H9 (cell line): ENCODE data around the gene BPIFB6. TPM values are rescaled to one million over a fixed set of nuclear protein-coding genes. Genes with fewer than 3 reads are reported as not detected.

ENCODE experiments used
- DNase-seq: peaks from one replicate; pipeline ENCODE4 v3.0.0-alpha.2; 2017
- H2AFZ ChIP-seq: one replicate; pipeline ENCODE4 v1.6.1; 2013; ENCODE audit warnings: mild to moderate bottlenecking, low read length, control low read depth, moderate library complexity
- H2AK5ac ChIP-seq: 2 replicates; pipeline ENCODE4 v1.6.1; 2013; ENCODE audit warnings: low read length, control low read depth, mixed read lengths; ENCODE audit not compliant: insufficient read length
- H2BK120ac ChIP-seq: one replicate; pipeline ENCODE4 v1.6.1; 2013; ENCODE audit warnings: low read depth, mild to moderate bottlenecking, low read length, control low read depth, inconsistent platforms; ENCODE audit not compliant: poor library complexity, severe bottlenecking
- H2BK12ac ChIP-seq: 2 replicates; pipeline ENCODE4 v1.6.1; 2013; ENCODE audit warnings: low read length, control low read depth, mixed read lengths, low read depth; ENCODE audit not compliant: insufficient read length
- H2BK15ac ChIP-seq: 2 replicates; pipeline ENCODE4 v1.6.1; 2013; ENCODE audit warnings: low read depth, low read length, control low read depth
- H2BK20ac ChIP-seq: one replicate; pipeline ENCODE4 v1.6.1; 2013; ENCODE audit warnings: low read depth, mild to moderate bottlenecking, low read length, control low read depth, inconsistent platforms; ENCODE audit not compliant: poor library complexity, severe bottlenecking
- H2BK5ac ChIP-seq: 2 replicates; pipeline ENCODE4 v1.6.1; 2013; ENCODE audit warnings: low read length, control low read depth, mixed read lengths; ENCODE audit not compliant: insufficient read length
- H3K14ac ChIP-seq: 2 replicates; pipeline ENCODE4 v1.6.1; 2013; ENCODE audit warnings: low read length, control low read depth; ENCODE audit not compliant: insufficient read depth
- H3K18ac ChIP-seq: 2 replicates; pipeline ENCODE4 v1.6.1; 2013; ENCODE audit warnings: low read depth, mild to moderate bottlenecking, mixed read lengths, low read length, control low read depth; ENCODE audit not compliant: insufficient read length
- H3K23ac ChIP-seq: 2 replicates; pipeline ENCODE4 v1.6.1; 2013; ENCODE audit warnings: low read length, control low read depth, mixed read lengths, low read depth; ENCODE audit not compliant: insufficient read length
- H3K23me2 ChIP-seq: 2 replicates; pipeline ENCODE4 v1.6.1; 2013; ENCODE audit warnings: low read depth, mild to moderate bottlenecking, mixed read lengths, low read length, control low read depth; ENCODE audit not compliant: insufficient read length, poor library complexity, severe bottlenecking
- H3K27ac ChIP-seq: 2 replicates; pipeline ENCODE4 v1.5.1; 2013; ENCODE audit warnings: low read length, control low read depth, mixed read lengths, low read depth; ENCODE audit not compliant: insufficient read length
- H3K27me3 ChIP-seq: 2 replicates; pipeline ENCODE4 v1.6.1; 2013; ENCODE audit warnings: low read length, control low read depth, inconsistent platforms; ENCODE audit not compliant: insufficient read depth
- H3K4ac ChIP-seq: 2 replicates; pipeline ENCODE4 v1.6.1; 2013; ENCODE audit warnings: low read depth, mild to moderate bottlenecking, control low read depth, inconsistent platforms, low read length, moderate library complexity
- H3K4me1 ChIP-seq: 2 replicates; pipeline ENCODE4 v1.6.1; 2013; ENCODE audit warnings: low read length, control low read depth, inconsistent platforms; ENCODE audit not compliant: insufficient read depth
- H3K4me2 ChIP-seq: 2 replicates; pipeline ENCODE4 v1.6.1; 2013; ENCODE audit warnings: low read length, control low read depth, mixed read lengths; ENCODE audit not compliant: insufficient read length, insufficient read depth
- H3K56ac ChIP-seq: 2 replicates; pipeline ENCODE4 v1.6.1; 2013; ENCODE audit warnings: low read depth, mild to moderate bottlenecking, mixed read lengths, low read length, control low read depth; ENCODE audit not compliant: insufficient read length
- H3K79me1 ChIP-seq: 2 replicates; pipeline ENCODE4 v1.6.1; 2013; ENCODE audit warnings: low read depth, mild to moderate bottlenecking, moderate library complexity, low read length, control low read depth, inconsistent platforms; ENCODE audit not compliant: insufficient read depth, poor library complexity, severe bottlenecking
- H3K79me2 ChIP-seq: 2 replicates; pipeline ENCODE4 v1.6.1; 2013; ENCODE audit warnings: low read length, control low read depth, inconsistent platforms; ENCODE audit not compliant: insufficient read depth
- H3K9ac ChIP-seq: 2 replicates; pipeline ENCODE4 v1.6.1; 2013; ENCODE audit warnings: low read length, control low read depth, mixed read lengths; ENCODE audit not compliant: insufficient read length; ENCODE audit errors: extremely low read depth
- H3K9me3 ChIP-seq: one replicate; pipeline ENCODE4 v1.6.1; 2013; ENCODE audit warnings: low read depth, low read length, inconsistent platforms; ENCODE audit not compliant: control insufficient read depth
- H3T11ph ChIP-seq: one replicate; pipeline ENCODE4 v1.6.1; 2013; ENCODE audit warnings: mild to moderate bottlenecking, low read length, control low read depth, inconsistent platforms
- H4K20me1 ChIP-seq: one replicate; pipeline ENCODE4 v1.6.1; 2013; ENCODE audit not compliant: control insufficient read depth, insufficient read length, insufficient read depth
- H4K5ac ChIP-seq: 2 replicates; pipeline ENCODE4 v1.6.1; 2013; ENCODE audit warnings: low read depth, mild to moderate bottlenecking, mixed read lengths, low read length, control low read depth; ENCODE audit not compliant: insufficient read length
- H4K8ac ChIP-seq: replicated peaks from 2 replicates; pipeline ENCODE4 v1.6.1; 2013; ENCODE audit warnings: low read length, control low read depth, mixed read lengths, low read depth; ENCODE audit not compliant: insufficient read length
- H4K91ac ChIP-seq: 2 replicates; pipeline ENCODE4 v1.6.1; 2013; ENCODE audit warnings: low read depth, mild to moderate bottlenecking, moderate library complexity, mixed read lengths, low read length, control low read depth; ENCODE audit not compliant: insufficient read length
- H3K27ac Mint-ChIP-seq, 3 experiments: 2 replicates in 2 of 3; 3 replicates in 1 of 3; pipeline ENCODE4 v1.8.0; 2020 to 2021; ENCODE audit warnings: mixed read lengths in 3 of 3, mild to moderate bottlenecking in 1 of 3, moderate library complexity in 1 of 3
- H3K27me3 Mint-ChIP-seq: 2 replicates; pipeline ENCODE4 v1.8.0; 2021; ENCODE audit warnings: low read depth, mild to moderate bottlenecking, moderate library complexity, mixed read lengths
- H3K36me3 Mint-ChIP-seq, 3 experiments: 2 replicates in 2 of 3; 3 replicates in 1 of 3; pipeline ENCODE4 v1.8.0; 2020 to 2021; ENCODE audit warnings: low read depth in 3 of 3, mixed read lengths in 3 of 3; ENCODE audit not compliant: insufficient read depth in 1 of 3
- H3K4me1 Mint-ChIP-seq, 2 experiments: 2 replicates each; pipeline ENCODE4 v1.8.0; 2020; ENCODE audit warnings: mixed read lengths in 2 of 2
- H3K4me3 Mint-ChIP-seq, 2 experiments: 2 replicates in 1 of 2; 3 replicates in 1 of 2; pipeline ENCODE4 v1.8.0; 2020 to 2021; ENCODE audit warnings: mild to moderate bottlenecking in 2 of 2, mixed read lengths in 2 of 2, moderate library complexity in 1 of 2
- H3K9me3 Mint-ChIP-seq, 2 experiments: 2 replicates in 1 of 2; 3 replicates in 1 of 2; pipeline ENCODE4 v1.8.0; 2020; ENCODE audit warnings: mild to moderate bottlenecking in 2 of 2, mixed read lengths in 2 of 2, moderate library complexity in 1 of 2
- WGBS: extraction: QIAGEN DNeasy Blood & Tissue Kit; methylation state at CpG from one replicate; pipeline ENCODE4 v1.1.7; 2013; ENCODE audit warnings: missing lambda C conversion rate, low lambda C conversion rate, mixed read lengths; ENCODE audit not compliant: insufficient read length; ENCODE audit errors: extremely low coverage; 5-methylcytosine and 5-hydroxymethylcytosine counted together
- total RNA-seq: library from RNA; stranded (reverse); gene quantifications from 2 replicates; pipeline ENCODE4 v1.2.1, GENCODE V29; 2021
- TF ChIP-seq, protein P1 (sequence below): fragments of 200-600 bp; sonication (generic); conservative IDR thresholded peaks from 3 replicates; pipeline ENCODE4 v1.8.0; 2021; ENCODE audit warnings: antibody characterized with exemption, mild to moderate bottlenecking

BPIFB6 gene
- total RNA-seq, 1 experiment from 2014 or later: not detected

DNA sequence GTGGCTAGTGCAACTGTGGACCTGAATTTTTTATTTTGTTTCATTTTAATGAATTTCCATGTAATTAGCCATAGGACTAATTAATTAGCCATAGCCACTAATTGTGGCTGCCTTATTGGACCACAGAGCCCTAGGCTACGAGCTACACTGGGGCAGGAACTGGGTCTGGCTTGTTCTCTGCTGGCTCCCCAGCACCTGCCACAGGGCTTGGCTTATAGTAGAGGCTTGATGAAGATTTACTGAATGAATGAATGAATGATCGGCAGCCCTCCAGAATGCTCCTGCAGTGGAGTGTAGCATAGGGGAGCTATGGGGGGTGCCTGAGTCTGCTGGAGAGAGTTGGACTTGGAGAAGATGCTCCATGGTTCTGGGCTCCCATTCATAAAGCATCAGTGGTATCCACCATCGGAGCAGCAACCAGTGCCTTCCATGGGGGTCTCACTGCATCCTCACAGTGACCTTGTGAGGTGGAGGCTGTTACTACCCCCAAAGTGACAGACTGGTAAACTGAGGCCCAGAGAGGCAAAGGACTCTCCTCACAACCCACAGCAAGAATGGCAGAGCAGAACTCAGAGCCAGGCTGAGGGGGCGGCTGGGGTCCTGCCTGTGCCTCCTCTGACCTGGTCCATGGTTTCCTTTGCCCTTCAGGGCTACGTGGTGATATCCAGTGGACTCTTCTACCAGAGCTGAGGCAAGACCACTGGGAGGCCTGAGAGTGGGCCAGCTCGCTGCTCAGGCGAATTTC lies 8.6 kb upstream of the BPIFB6 start:
- H2BK120ac ChIP-seq: no peak overlapping the region
- H3K9me3 Mint-ChIP-seq: no peaks in the 10 kb centered on the region

More for the DNA sequence above, 8.6 kb upstream of the BPIFB6 start:
- no peaks in the 10 kb centered on the region for H3K79me1 ChIP-seq
- no CpG with 5 or more reads among the region's 7 CpGs for WGBS
- no peak overlapping the region for H3K18ac ChIP-seq
- DNase-seq: no peak
- no peak overlapping the region for H3K4me2 ChIP-seq
- H3K27me3 Mint-ChIP-seq: peaks cover 7% of the 10 kb centered on the region
- peaks cover 2 to 3% of the 10 kb centered on the region in 2 experiments; a peak in 3 of 4 replicates for H3K4me1 Mint-ChIP-seq
- no peak overlapping the region for H4K8ac ChIP-seq
- H3K27ac Mint-ChIP-seq: no peak overlapping the region
- H3K9me3 ChIP-seq: no peaks in the 10 kb centered on the region
- H3K4ac ChIP-seq: no peak overlapping the region
- no peak overlapping the region for H3K23ac ChIP-seq
- H2AFZ ChIP-seq: no peak overlapping the region
- no peak overlapping the region for H2BK5ac ChIP-seq
- no peak overlapping the region for H2BK20ac ChIP-seq
- H3K14ac ChIP-seq: no peak overlapping the region
- H3K23me2 ChIP-seq: no peaks in the 10 kb centered on the region
- no peak overlapping the region for H4K91ac ChIP-seq
- no peaks in the 10 kb centered on the region for H4K20me1 ChIP-seq
- TF ChIP-seq, protein P1, sequence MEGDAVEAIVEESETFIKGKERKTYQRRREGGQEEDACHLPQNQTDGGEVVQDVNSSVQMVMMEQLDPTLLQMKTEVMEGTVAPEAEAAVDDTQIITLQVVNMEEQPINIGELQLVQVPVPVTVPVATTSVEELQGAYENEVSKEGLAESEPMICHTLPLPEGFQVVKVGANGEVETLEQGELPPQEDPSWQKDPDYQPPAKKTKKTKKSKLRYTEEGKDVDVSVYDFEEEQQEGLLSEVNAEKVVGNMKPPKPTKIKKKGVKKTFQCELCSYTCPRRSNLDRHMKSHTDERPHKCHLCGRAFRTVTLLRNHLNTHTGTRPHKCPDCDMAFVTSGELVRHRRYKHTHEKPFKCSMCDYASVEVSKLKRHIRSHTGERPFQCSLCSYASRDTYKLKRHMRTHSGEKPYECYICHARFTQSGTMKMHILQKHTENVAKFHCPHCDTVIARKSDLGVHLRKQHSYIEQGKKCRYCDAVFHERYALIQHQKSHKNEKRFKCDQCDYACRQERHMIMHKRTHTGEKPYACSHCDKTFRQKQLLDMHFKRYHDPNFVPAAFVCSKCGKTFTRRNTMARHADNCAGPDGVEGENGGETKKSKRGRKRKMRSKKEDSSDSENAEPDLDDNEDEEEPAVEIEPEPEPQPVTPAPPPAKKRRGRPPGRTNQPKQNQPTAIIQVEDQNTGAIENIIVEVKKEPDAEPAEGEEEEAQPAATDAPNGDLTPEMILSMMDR: no peak
- no peaks in the 10 kb centered on the region for H3K79me2 ChIP-seq
- H3K9ac ChIP-seq: no peak overlapping the region
- H4K5ac ChIP-seq: no peak overlapping the region
- H2AK5ac ChIP-seq: no peak overlapping the region
- no peaks in the 10 kb centered on the region for H3K36me3 Mint-ChIP-seq
- H2BK12ac ChIP-seq: no peak overlapping the region
- H3K4me3 Mint-ChIP-seq: no peak overlapping the region
- H3K4me1 ChIP-seq: no peaks in the 10 kb centered on the region
- no peak overlapping the region for H3K27ac ChIP-seq
- H3K56ac ChIP-seq: no peak overlapping the region
- H3T11ph ChIP-seq: no peak overlapping the region
- no peaks in the 10 kb centered on the region for H3K27me3 ChIP-seq
- H2BK15ac ChIP-seq: no peak overlapping the region
